DMS 273 (cell line): ENCODE data around the gene CELA3A.
A peak's percentile ranks its signal among the peaks of the same experiment; 100 is the strongest.

Experiments
- DNase-seq: peaks from one replicate; lab custom pipeline; 2025; ENCODE audit not compliant: unreplicated experiment; lab: John Stamatoyannopoulos, UW

Gene CELA3A

DNA sequence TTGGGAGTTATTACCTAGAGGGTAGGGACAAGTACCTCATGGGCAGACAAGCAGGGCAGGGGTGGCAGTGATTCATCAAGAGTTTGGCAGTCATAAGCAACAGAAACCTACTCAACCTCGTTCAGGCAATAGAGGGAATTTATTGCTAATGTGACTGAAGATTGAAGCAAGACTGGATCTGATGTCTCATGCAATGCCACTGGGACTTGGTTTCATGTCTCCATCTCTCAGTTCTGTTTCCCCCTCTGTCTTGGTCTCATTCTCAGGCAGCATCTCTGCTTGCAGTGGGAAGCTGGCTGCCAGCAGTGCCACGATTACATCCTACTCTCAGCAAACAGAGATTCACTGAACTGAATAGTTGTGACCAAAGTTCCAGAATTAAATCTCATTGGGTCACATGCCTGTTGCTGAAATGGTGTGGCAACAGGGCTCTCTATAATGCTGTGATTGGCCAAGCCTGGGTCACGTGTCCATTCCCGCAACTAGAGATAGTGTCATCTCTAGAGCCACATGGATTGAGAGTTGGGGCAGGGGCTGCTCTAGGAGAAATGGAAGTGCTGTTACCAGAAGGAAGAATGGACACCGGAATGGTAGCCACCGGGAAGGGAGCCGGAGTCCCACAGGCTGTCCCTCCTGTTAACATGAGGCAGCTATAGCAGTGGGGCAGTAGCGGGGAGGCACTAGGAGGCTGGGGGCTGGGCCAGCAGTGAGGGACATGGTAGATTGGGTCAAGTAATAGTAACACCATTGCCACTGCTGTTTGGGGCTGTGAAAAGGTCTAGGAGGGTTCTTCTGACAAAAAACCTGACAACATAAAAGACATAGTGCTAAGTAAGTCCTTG is 47.1 kb downstream of the CELA3A start:
- DNase-seq = no peak

- no peak for DNase-seq
Observed at GRCh38 chr1:22050330-22050729, 48.9 kb downstream of the CELA3A start.

DNA sequence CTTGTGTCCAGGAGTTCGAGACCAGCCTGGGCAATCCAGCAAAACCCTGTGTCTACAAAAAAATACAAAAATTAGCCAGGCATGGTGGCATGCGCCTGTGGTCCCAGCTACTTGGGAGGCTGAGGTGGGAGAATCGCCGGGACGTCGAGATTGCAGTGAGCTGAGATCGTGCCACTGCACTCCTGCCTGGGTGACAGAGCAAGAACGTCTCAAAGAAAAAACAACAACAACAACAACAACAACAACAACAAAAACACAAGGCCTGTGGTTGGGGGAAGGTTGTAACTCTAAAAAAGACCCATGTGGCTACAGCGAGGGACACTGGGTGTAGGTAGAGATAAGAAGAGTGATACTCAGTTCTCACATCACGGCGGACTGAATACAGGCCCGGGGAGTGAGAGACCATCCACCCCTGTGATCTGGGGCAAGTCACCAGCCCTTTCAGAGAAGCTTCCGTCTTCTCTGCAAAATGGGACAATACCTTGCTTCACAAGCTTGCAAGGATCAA is 50.2 kb downstream of the CELA3A start:
- no peak for DNase-seq

- DNase-seq = peak; percentile 98
Observed at GRCh38 chr1:22052115-22053016, 50.9 kb downstream of the CELA3A start, which contains the start of gene CDC42. TSS of gene CDC42 (plus strand) at chr1:22052709. CDS start at chr1:22078479, 25,770 bp downstream.

DNA sequence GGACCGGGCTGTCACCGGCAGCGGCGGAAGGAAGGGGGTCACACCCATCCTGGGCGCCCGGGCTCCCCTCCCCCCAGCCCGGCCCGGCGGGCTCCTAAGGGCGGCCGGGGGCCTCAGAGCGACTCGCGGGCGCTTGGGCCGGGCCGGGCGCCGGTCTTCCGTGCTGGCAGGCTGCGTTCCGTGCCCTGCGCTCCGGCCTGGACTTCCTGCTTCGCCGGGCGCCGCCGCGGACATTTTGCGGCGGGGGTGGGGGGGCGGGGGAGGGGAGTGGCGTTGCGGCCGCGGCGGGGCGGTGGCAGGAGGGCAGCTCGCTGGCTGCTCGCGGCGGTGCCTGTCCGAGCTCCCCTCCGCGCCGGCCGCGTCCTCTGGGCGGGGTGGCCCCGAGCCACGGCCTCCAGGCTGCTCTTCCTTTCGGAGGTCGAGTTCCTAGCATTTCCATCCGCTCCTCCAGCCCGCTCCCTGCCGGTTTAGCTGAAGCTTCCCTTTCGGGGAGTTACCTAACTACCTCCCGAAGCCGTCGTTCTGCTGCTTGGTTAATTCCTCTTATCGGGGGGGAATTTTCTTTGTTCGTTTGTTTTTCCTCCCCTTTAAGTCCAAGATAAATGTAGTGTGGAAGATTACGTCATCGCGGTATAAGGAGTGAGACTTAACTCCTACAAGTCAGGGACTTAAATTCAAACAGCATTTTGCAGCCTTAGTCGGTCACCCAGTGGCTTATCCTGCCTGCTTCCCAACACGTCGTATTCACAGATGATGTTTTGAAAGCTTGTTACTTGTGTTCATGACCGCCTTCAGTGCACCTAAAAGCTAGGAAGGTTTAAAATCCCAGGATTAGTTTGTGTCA is 51.8 kb downstream of the CELA3A start:
- peak; percentile 83 for DNase-seq

GRCh38 chr1:22053861-22054770 is 52.7 kb downstream of the CELA3A start:
- DNase-seq = no peak

DNA sequence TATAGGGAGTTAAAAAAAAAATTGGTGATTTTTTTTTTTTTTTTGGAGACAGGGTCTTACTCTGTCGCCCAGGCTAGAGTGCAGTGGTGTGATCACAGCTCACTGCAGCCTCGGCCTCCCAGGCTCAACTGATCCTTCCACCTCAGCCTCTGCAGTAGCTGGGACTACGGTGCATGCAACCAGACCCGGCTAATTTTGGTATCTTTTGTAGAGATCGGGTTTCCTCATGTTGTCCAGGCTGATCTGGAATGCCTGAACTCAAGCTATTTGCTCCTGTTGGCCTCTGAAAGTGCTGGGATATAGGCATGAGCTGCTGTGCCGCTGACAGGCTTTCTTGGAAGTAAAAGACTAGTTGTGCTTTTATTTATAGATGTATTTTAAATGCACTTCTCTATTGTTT is 54.0 kb downstream of the CELA3A start:
- no peak for DNase-seq

DNA sequence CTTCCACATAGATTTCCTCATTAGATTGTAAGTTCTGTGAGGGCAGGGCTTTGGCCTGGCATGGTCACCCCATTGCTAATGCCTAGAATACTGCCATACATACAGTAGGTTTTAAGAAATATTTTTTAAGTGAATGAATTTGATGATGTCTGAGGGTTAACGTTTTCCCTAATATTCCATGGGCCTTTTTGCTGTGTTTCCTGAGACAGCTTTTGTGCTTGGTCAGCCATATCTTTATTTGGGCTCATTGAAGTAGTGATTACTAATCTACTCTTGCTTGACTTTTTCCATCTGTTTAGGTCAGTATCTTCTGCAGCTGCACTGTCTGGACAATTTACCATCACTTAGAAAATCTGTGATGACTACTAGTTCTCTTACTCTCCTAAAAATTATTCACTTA is 54.6 kb downstream of the CELA3A start:
- DNase-seq = no peak

DNA sequence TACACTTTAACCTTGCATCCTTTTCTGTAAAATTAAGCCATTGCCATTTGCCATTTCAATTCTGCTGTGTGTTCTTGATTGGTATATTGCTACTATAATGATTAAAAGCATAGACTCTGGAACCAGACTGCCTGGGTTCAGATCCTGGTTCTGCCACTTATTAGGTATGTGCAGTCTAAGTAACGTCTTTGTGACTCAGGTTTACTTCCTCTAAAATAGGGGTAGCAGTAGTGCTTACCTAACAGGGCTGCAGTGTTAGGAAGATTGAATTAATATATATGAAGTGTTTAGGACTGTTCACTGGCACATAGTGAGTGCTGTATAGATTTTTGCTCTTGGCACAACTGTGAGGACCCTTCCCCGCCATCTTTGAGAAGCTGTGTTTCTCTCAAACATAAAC is 55.5 kb downstream of the CELA3A start:
- no peak for DNase-seq

DNA sequence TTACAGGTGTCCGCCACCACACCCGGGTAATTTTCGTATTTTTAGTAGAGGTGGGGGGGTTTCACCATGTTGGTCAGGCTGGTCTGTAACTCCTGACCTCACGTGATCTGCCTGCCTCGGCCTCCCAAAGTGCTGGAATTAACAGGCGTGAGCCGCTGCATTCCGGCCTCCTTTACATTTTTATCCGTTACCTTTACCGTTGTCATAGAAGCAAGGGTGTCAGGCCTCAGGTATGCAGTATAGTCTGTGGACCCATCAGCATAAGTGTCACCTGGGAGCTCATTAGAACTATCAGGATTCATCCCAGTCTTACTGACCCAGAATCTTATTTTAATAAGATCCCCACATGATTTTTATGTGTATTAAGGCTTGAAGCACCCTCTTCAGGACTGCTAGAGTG is 56.4 kb downstream of the CELA3A start:
- DNase-seq = no peak
